Frontal cortex (tissue), 4 donors: ENCODE results near the gene TNFRSF8. TPM values are rescaled to one million over a fixed set of nuclear protein-coding genes. Genes with fewer than 3 reads are reported as not detected.

Experiments
- DNase-seq, 2 donors: peaks; one replicate each; pipeline ENCODE4 v3.0.0; 2012; ENCODE audit warnings: low spot score in 2 of 2
- FAIRE-seq: peaks from 2 replicates; lab custom pipeline; 2012; peaks lifted over from hg19 to GRCh38; lab: Jason Lieb, UNC
- total RNA-seq: library from RNA; depleted of rRNA; stranded (reverse); fragments of >200 nt; gene quantifications from one replicate; pipeline ENCODE4 v1.2.3, GENCODE V29; 2014
- donor health status: control.
- donor health status: control.
- donor health status: control.

Gene TNFRSF8
- total RNA-seq, 1 donor from 2014 or later: not detected

GRCh38 chr1:12167493-12168429, 104.7 kb downstream of the TNFRSF8 start:
- FAIRE-seq (no peak), DNase-seq (no peak)

DNA sequence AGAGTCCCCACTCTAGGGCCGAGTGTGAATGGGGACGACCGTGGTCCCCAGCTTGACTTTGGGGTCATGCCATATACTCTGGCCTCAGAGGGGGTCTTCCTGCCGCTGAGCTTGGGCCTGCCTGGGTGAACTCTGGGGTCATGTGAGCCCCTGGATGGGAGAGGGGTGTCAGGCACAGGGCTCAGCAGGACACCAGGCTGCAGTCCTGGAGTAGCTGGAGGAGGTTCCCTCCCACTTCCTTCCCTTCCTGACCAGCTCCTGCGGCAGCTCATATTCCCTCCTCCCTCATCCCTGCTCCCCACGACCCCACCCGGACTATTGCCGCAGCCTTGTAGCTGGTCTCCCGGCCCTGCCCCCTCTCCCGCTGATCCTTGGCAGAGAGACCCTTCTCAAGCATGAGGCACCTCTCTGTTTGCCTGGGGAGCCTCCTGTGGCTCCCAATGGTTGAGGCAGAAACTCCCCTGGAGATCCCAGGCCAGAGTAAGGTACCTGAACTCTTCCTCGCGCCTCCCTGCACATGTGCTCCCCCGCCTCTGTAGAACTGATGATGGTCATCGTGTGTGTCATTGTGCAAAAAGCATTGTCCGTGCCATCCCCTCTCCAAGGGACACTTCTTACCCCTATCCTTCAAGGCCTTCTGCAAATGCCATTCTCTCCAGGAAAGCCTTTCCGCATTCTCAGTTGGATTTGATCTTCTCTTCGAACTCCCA, 105.5 kb downstream of the TNFRSF8 start:
- no peak for FAIRE-seq

GRCh38 chr1:12169442-12170135, 106.5 kb downstream of the TNFRSF8 start:
- DNase-seq (no peak), FAIRE-seq (no peak)

More for the DNA sequence above, 105.5 kb downstream of the TNFRSF8 start:
- no peak for DNase-seq

GRCh38 chr1:12170263-12170671, 107.2 kb downstream of the TNFRSF8 start:
- no peak for FAIRE-seq

GRCh38 chr1:12171206-12172041, 108.3 kb downstream of the TNFRSF8 start:
- no peak for FAIRE-seq

More at GRCh38 chr1:12170263-12170671, 107.2 kb downstream of the TNFRSF8 start:
- DNase-seq: no peak

DNA sequence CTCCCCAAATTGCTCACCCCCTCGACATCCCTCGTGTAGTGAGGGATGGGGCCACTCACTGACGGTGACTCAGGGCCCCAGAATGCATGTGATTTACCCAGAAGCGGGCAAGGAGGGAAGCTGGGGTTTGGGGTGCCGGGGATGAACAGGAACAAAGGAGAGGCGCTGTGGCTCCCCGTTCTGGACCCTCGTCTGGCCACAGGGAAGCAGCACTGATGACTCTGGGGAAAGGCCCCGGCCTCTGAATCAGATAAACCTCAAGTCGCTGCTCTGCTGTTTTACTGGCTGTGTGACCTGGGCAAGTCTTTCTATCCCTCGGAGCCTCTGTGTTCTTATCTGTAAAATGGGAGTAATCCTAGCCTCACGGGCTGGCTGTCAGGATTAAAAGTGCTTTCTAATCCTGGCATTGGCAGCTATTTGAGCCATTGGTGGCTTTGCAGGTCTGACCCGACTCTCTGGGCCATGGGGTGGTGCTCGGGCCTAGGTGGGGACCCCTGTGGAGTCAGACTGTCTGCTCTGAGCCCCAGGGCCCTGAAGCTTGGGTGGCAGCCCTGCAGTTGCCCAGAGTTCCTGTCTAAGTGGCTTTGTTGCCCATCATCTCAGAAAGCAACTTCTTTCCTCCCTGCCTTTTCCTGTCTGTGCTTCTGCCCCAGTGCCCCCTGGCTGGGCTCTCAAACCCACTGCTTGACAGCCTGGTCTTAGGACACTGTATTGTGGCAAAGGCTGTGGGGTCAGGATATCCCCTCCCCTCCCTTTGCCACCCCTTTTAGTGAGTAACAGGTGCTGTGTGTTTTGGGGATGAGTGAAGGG, 109.1 kb downstream of the TNFRSF8 start:
- FAIRE-seq (no peak), DNase-seq (no peak)

More at GRCh38 chr1:12171206-12172041, 108.3 kb downstream of the TNFRSF8 start:
- DNase-seq: no peak

DNA sequence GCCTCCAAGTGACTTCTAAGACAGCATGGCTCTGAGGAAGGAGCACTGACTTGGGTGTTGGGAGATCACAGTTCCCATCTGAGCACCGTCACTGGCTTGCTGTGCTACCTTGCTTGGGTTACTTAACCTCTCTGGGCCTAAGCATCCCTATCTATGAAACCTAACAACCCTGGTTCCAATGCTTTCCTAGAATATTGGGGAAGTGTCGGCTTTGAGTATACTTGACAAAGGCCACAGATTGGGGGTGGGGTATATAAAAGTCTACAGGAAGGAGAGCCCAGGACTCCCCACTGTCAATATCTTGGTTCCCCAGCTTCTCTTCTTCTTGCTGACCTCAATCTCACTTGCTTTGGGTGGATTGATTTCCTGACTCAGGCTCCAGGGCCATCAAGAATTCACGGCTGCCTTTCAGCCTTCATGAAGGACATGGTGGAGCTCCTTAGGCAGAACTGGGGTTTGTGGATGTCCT, 110.0 kb downstream of the TNFRSF8 start:
- DNase-seq (no peak), FAIRE-seq (no peak)

- FAIRE-seq (no peak), DNase-seq (no peak)
These were observed 110.6 kb downstream of the TNFRSF8 start for GRCh38 chr1:12173631-12174121.

DNA sequence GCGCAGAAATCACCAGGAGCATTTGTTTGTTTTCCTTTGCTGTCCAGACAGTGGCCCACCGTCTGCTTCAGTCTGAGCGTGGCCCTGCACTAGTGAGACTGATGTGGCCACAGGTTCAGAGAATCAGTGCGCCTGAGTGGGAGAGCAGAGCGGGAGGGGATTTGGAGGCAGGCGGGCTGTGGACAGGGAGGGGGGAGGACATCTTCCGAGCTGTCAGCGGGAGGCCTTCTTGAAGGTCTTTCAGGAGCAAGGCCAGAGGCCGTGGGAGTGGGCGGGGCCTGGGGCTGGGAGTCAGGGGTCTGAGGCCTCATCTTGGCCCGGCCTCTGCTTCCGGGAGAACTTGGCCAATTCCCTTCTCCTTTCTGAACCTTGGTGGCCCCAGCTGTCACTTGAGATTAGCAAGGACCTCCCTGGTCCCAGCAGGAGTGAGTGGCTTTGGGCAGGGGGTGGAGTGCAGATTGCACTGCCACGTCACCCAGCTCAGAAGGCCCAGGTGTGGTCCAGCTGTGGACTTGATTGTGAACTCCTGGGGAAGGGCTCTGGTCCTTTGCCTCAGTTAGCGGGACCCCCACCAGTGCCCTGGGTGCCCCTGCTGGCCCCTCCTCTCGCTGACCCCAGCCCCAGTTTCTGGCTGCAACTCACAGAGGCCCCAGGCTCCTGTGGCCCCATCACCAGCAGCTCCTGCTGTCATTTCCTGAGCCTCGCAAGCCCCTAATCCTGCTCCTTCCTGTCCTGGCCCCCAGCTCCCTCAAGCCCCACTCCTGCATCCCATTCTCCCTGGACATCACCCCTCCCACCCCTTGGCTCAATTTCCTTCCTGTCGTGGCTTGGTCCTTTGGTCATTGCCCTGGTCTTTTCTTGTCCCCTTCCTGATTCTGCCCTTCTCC, 112.1 kb downstream of the TNFRSF8 start:
- FAIRE-seq (no peak), DNase-seq (no peak)

- FAIRE-seq (no peak), DNase-seq (no peak)
These were observed 113.4 kb downstream of the TNFRSF8 start for GRCh38 chr1:12176298-12177118.

DNA sequence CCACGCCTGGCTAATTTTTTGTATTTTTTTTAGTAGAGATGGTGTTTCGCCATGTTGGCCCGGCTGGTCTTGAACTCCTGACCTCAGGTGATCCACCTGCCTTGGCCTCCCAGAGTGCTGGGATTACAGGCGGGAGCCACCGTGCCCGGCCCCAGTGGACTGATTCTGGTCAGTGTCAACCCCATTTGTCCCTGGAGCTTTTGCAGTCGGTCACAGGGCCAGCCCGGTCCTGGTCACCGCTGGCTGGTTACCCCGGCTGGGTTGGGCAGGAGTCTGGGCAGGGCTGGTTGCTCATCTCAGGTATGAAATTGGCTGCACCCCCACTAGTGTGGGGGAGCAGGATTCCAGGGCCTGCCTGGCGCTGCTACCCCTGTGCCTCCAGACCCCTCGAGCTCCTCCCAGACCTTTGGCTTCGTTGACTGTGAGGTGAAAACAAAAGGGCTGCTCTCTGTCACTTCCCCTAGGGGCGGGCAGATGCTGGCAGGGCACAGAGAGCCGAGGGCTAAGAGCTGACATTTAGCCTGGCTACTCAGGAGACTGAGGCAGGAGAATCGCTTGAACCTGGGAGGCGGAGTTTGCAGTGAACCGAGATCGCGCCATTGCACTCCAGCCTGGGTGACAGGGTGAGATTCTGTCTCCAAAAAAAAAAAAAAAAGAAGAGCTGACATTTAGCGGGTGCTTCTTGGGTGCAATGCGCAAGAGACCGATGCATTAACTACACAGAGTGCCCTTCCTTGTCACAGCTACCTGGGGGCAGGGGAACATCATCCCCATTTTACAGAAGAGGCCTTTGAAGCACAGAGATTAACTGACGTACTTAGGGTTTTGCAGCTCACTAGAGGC, 114.3 kb downstream of the TNFRSF8 start:
- DNase-seq: no peak
- FAIRE-seq: no peak

DNA sequence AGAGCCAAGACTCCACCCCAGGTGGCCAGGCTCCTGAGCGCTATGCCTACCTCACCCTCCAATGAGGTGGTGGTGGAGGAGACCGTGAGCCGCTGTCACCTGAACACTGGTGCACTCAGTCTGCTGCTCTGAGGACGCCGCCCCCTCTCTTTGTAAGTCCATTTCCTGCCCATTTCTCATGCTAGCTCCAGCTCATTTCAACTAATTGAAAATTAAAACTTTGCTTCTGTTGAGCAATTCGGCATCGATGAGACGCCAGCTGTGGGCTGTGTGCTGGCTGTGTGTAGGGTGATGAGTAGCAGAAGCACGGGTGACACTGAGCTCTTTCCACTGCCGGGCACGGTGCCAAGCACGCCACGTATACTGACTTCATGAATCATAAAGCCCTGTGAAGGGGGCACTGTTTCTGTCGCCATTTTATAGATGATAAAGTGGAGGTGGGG, 114.9 kb downstream of the TNFRSF8 start:
- peak in 1 of 2 donors; percentile 58 for DNase-seq
- no peak for FAIRE-seq

- DNase-seq (no peak), FAIRE-seq (no peak)
These were observed 115.4 kb downstream of the TNFRSF8 start for GRCh38 chr1:12178511-12178910.

GRCh38 chr1:12179111-12179519, 116.0 kb downstream of the TNFRSF8 start:
- no peak for DNase-seq
- FAIRE-seq: no peak

DNA sequence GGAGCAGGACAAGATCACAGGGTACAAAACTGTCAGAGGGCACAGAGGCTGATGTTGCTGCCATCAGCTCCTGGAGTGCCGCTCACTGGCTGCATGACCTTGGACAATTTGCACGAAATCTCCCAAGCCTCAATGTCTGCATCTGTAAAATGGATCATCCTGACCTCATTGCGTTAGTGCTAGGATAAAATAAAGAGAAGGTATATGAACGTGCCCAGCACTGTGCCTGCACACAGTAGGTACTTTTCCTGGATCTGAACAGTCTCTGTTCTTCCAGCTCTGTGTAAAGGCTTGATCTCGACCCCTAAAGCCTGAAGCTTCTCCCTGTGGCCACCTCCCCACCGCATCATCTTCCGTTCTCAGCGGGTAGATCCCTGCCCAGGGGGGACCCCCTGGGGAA, 116.6 kb downstream of the TNFRSF8 start:
- FAIRE-seq (no peak), DNase-seq (no peak)

- no peak for FAIRE-seq
- DNase-seq: no peak
These were observed 117.2 kb downstream of the TNFRSF8 start for GRCh38 chr1:12180315-12180714.
